Esophagus squamous epithelium (tissue), 5 donors: ENCODE data around the gene SNED1. TPM values are rescaled to one million over a fixed set of nuclear protein-coding genes. Genes with fewer than 3 reads are reported as not detected.

Source experiments
- DNase-seq: peaks from one replicate; lab custom pipeline; 2025; lab: John Stamatoyannopoulos, UW
- H3K27ac ChIP-seq, 4 donors: fragments of 200-600 bp; sonication (generic); one replicate each; pipeline ENCODE4 v1.5.1; 2016 to 2019; ENCODE audit warnings: mild to moderate bottlenecking in 1 of 4
- H3K27me3 ChIP-seq, 4 donors: fragments of 200-600 bp; sonication (generic); 1 replicate in 3 of 4; 2 replicates in 1 of 4; pipeline versions ENCODE4 v1.5.1 to v1.6.0; 2017 to 2021; ENCODE audit warnings: antibody characterized with exemption in 1 of 4
- H3K36me3 ChIP-seq, 3 donors: fragments of 200-600 bp; sonication (generic); one replicate each; pipeline ENCODE4 v1.5.1; 2016 to 2019
- H3K4me1 ChIP-seq, 3 donors: fragments of 200-600 bp; sonication (generic); one replicate each; pipeline ENCODE4 v1.5.1; 2017 to 2019
- H3K4me3 ChIP-seq, 4 donors: fragments of 200-600 bp; sonication (generic); 1 replicate in 3 of 4; 2 replicates in 1 of 4; pipeline ENCODE4 v1.5.1; 2016 to 2019; ENCODE audit warnings: mild to moderate bottlenecking in 2 of 4, moderate library complexity in 1 of 4
- H3K9me3 ChIP-seq, 3 donors: fragments of 200-600 bp; sonication (generic); one replicate each; pipeline ENCODE4 v1.5.1; 2016 to 2019
- CTCF ChIP-seq, 6 experiments: fragments of 450-650 bp in 4 of 6; fragments of 200-600 bp in 2 of 6; sonication (generic) in 2 of 6; IDR thresholded peaks; one replicate each; pipeline ENCODE4 v1.5.1; 2016 to 2019; ENCODE audit warnings: antibody characterized with exemption in 6 of 6, mild to moderate bottlenecking in 4 of 6, moderate library complexity in 4 of 6
- POLR2A ChIP-seq, 4 donors: fragments of 450-650 bp; IDR thresholded peaks; one replicate each; pipeline ENCODE4 v1.6.1; 2017; ENCODE audit warnings: antibody characterized with exemption in 4 of 4, mild to moderate bottlenecking in 4 of 4, moderate library complexity in 3 of 4
- WGBS, 2 donors: methylation state at CpG; one replicate each; pipeline ENCODE4 v1.1.5; 2018; 5-methylcytosine and 5-hydroxymethylcytosine counted together
- intact Hi-C: fragments of 100-400 bp; cut with DNase I; formaldehyde crosslinking; loops from one replicate; pipeline ENCODE4 v1.15.0; 2022
- total RNA-seq, 4 donors: library from RNA; depleted of rRNA; stranded (reverse); fragments of >200 nt; gene quantifications; one replicate each; pipeline ENCODE4 v1.1.0, GENCODE V29; 2016
- donor health status: DM: yes; HTN: yes; CAD: no.

SNED1 gene
- total RNA-seq, 4 donors from 2014 or later, result 3.3 to 13.9 (median 4.8) TPM

- Histone ChIP-seq H3K4me3 (no peak overlapping the region), H3K36me3 (peaks cover 3 to 100% (median 17%) of the 10 kb centered on the region in 3 donors), H3K27me3 (no peaks in the 10 kb centered on the region), H3K27ac (peak overlapping the region in 2 of 4 donors; percentile 13 to 21), H3K4me1 (peaks cover 0 to 36% (median 0%) of the 10 kb centered on the region in 3 donors), H3K9me3 (no peaks in the 10 kb centered on the region)
- no peak for TF ChIP-seq POLR2A (IDR thresholded peaks at IDR 0.05)
- TF ChIP-seq CTCF (IDR thresholded peaks at IDR 0.05), result no peak
- 75 to 78% methylated on average over 4 to 6 of the region's 6 CpGs for WGBS, 2 donors
- DNase-seq, result no peak
- intact Hi-C loops, result no loop called here
Measured at GRCh38 chr2:241094924-241095420, 96.6 kb downstream of the SNED1 start.

- no peaks in the 10 kb centered on the region for H3K27me3 ChIP-seq
- intact Hi-C loops, result no loop called here
- H3K36me3 ChIP-seq, result peaks cover 3 to 99% (median 17%) of the 10 kb centered on the region in 3 donors
- DNase-seq, result no peak
- no peaks in the 10 kb centered on the region for H3K9me3 ChIP-seq
- H3K4me3 ChIP-seq, result no peak overlapping the region
- TF ChIP-seq CTCF (IDR thresholded peaks at IDR 0.05), result no peak
- no peak for TF ChIP-seq POLR2A (IDR thresholded peaks at IDR 0.05)
- 80 to 84% methylated on average over 14 of the region's 14 CpGs for WGBS, 2 donors
- H3K4me1 ChIP-seq, result peaks cover 1 to 44% (median 4%) of the 10 kb centered on the region in 3 donors
- peak overlapping the region in 1 of 4 donors; percentile 49 for H3K27ac ChIP-seq
Measured at GRCh38 chr2:241095594-241096290, 97.3 kb downstream of the SNED1 start.

GRCh38 chr2:241096979-241097378 is 98.6 kb downstream of the SNED1 start:
- 61 to 63% methylated on average over 6 to 8 of the region's 8 CpGs for WGBS, 2 donors
- intact Hi-C loops, result no loop called here
- H3K36me3 ChIP-seq, result peaks cover 3 to 87% (median 12%) of the 10 kb centered on the region in 3 donors

GRCh38 chr2:241099246-241099645 is 100.8 kb downstream of the SNED1 start:
- Histone ChIP-seq H3K27me3 (no peaks in the 10 kb centered on the region), H3K27ac (no peak overlapping the region), H3K9me3 (no peaks in the 10 kb centered on the region), H3K4me3 (no peak overlapping the region), H3K4me1 (peaks cover 15 to 68% (median 20%) of the 10 kb centered on the region in 3 donors), H3K36me3 (peaks cover 0 to 64% (median 3%) of the 10 kb centered on the region in 3 donors)
- intact Hi-C loops, result no loop called here
- WGBS, 2 donors, result 89 to 90% methylated on average over 3 to 4 of the region's 5 CpGs
- DNase-seq, result no peak
- TF ChIP-seq POLR2A (IDR thresholded peaks at IDR 0.05) (no peak), CTCF (IDR thresholded peaks at IDR 0.05) (no peak)

More at GRCh38 chr2:241096979-241097378, 98.6 kb downstream of the SNED1 start:
- peaks cover 8 to 53% (median 13%) of the 10 kb centered on the region in 3 donors for H3K4me1 ChIP-seq
- no peaks in the 10 kb centered on the region for H3K9me3 ChIP-seq
- TF ChIP-seq CTCF (IDR thresholded peaks at IDR 0.05) (no peak), POLR2A (IDR thresholded peaks at IDR 0.05) (no peak)
- DNase-seq, result no peak
- no peak overlapping the region for H3K4me3 ChIP-seq
- H3K27ac ChIP-seq, result peak overlapping the region in 1 of 4 donors; percentile 49
- no peaks in the 10 kb centered on the region for H3K27me3 ChIP-seq

GRCh38 chr2:241102239-241102803 is 103.9 kb downstream of the SNED1 start, which contains the start of gene MTERF4:
Gene MTERF4, minus strand, starts transcription at chr2:241102287. Its CDS starts 14 bp downstream, at chr2:241102273.
- H3K27me3 ChIP-seq, result no peaks in the 10 kb centered on the region
- H3K4me1 ChIP-seq, result peaks cover 15 to 48% (median 20%) of the 10 kb centered on the region in 3 donors
- H3K27ac ChIP-seq, result peak within 1 kb of the TSS; percentile 87 to 96 (median 90)
- DNase-seq, result no peak
- no peaks in the 10 kb centered on the region for H3K9me3 ChIP-seq
- WGBS, 2 donors, result 0% methylated on average over 3 to 10 of the region's 56 CpGs
- intact Hi-C loops, result no loop called here
- no peak for TF ChIP-seq CTCF (IDR thresholded peaks at IDR 0.05)
- peak in 3 of 4 donors; percentile 22 to 74 (median 61) for TF ChIP-seq POLR2A (IDR thresholded peaks at IDR 0.05)
- H3K4me3 ChIP-seq, result peak within 1 kb of the TSS; percentile 84 to 98 (median 93)
- H3K36me3 ChIP-seq, result peaks cover 0 to 43% (median 0%) of the 10 kb centered on the region in 3 donors
